Caco-2 (cell line): ENCODE results near the gene C8A. TPM values are rescaled to one million over a fixed set of nuclear protein-coding genes. Genes with fewer than 3 reads are reported as not detected.

Source experiments
- BruUV-seq: library from RNA; stranded (reverse); fragments of 400-500 nt; replicated peaks from 2 replicates; lab custom pipeline; 2021; lab: Mats Ljungman, UMichigan
- CTCF ChIA-PET: fragments of 300-600 bp; sonication (Branson Sonifier 250); formaldehyde crosslinking; loops from one replicate; lab custom pipeline; 2022; ENCODE audit warnings: antibody characterized with exemption; lab: Charles Lee
- POLR2A ChIA-PET: fragments of 300-600 bp; sonication (Branson Sonifier 250); formaldehyde crosslinking; loops from one replicate; lab custom pipeline; 2022; ENCODE audit warnings: antibody characterized with exemption; lab: Charles Lee
- DNase-seq, 2 experiments: peaks; one replicate each; pipeline versions ENCODE4 v3.0.0 to v3.0.0-alpha.2; 2020 to 2022
- H3K27me3 ChIP-seq: replicated peaks from 2 replicates; pipeline ENCODE4 v1.6.0; 2011; ENCODE audit warnings: low read length; ENCODE audit not compliant: control insufficient read depth, insufficient read depth
- H3K36me3 ChIP-seq: 2 replicates; pipeline ENCODE4 v1.5.1; 2011; ENCODE audit warnings: low read length; ENCODE audit not compliant: control insufficient read depth, insufficient read depth
- H3K4me1 ChIP-seq: fragments of 250-450 bp; sonication (Bioruptor Pico); 2 replicates; pipeline ENCODE4 v1.5.1; 2020; ENCODE audit warnings: mild to moderate bottlenecking
- H3K4me3 ChIP-seq: 2 replicates; pipeline ENCODE4 v1.5.1; 2011; ENCODE audit warnings: low read depth, mild to moderate bottlenecking, control low read depth, low read length
- H3K9me3 ChIP-seq: fragments of 250-450 bp; sonication (Bioruptor Pico); 2 replicates; pipeline ENCODE4 v1.5.1; 2020; ENCODE audit warnings: mild to moderate bottlenecking, moderate library complexity
- H3K27ac Mint-ChIP-seq: one replicate; pipeline ENCODE4 v1.8.0; 2022; ENCODE audit warnings: mixed read lengths; ENCODE audit not compliant: unreplicated experiment
- H3K27me3 Mint-ChIP-seq: one replicate; pipeline ENCODE4 v1.8.0; 2022; ENCODE audit warnings: mixed read lengths; ENCODE audit not compliant: insufficient read depth, unreplicated experiment
- H3K36me3 Mint-ChIP-seq: one replicate; pipeline ENCODE4 v1.8.0; 2022; ENCODE audit warnings: mild to moderate bottlenecking, mixed read lengths; ENCODE audit not compliant: insufficient read depth, unreplicated experiment
- H3K4me1 Mint-ChIP-seq: one replicate; pipeline ENCODE4 v1.8.0; 2022; ENCODE audit warnings: low read depth, mixed read lengths; ENCODE audit not compliant: unreplicated experiment
- H3K4me3 Mint-ChIP-seq: one replicate; pipeline ENCODE4 v1.8.0; 2022; ENCODE audit warnings: mild to moderate bottlenecking, moderate library complexity, mixed read lengths; ENCODE audit not compliant: unreplicated experiment
- H3K9me3 Mint-ChIP-seq: one replicate; pipeline ENCODE4 v1.8.0; 2022; ENCODE audit warnings: mixed read lengths; ENCODE audit not compliant: unreplicated experiment
- CTCF ChIP-seq, 2 experiments: fragments of 200-600 bp in 1 of 2; IDR thresholded peaks; 1 replicate in 1 of 2; 2 replicates in 1 of 2; pipeline versions ENCODE4 v1.5.1 to v1.8.0; 2011 to 2022; ENCODE audit warnings: antibody characterized with exemption in 1 of 2, control low read depth in 1 of 2, inconsistent platforms in 1 of 2, low read depth in 1 of 2, low read length in 1 of 2, mild to moderate bottlenecking in 1 of 2, moderate library complexity in 1 of 2; ENCODE audit not compliant: insufficient read depth in 1 of 2, severe bottlenecking in 1 of 2, unreplicated experiment in 1 of 2
- intact Hi-C: fragments of 100-400 bp; cut with micrococcal nuclease; formaldehyde crosslinking; loops from one replicate; pipeline ENCODE4 v1.10.0; 2022; ENCODE audit not compliant: unreplicated experiment
- total RNA-seq: library from RNA; stranded (reverse); gene quantifications from 2 replicates; pipeline ENCODE4 v1.2.3, GENCODE V29; 2022

C8A gene
- total RNA-seq, 1 experiment from 2014 or later, result not detected

GRCh38 chr1:56948403-56949023 is 93.9 kb downstream of the C8A start:
- no peak overlapping the region for H3K4me3 Mint-ChIP-seq
- intact Hi-C loops, result no loop called here
- ChIA-PET POLR2A (no interaction called here), CTCF (no interaction called here)
- no peak overlapping the region for H3K27ac Mint-ChIP-seq
- no peak overlapping the region for H3K4me3 ChIP-seq
- H3K36me3 ChIP-seq, result no peaks in the 10 kb centered on the region
- TF ChIP-seq CTCF (IDR thresholded peaks at IDR 0.05; ENCODE audit: insufficient read depth in 1 of 2, low read depth in 1 of 2, low read length in 1 of 2, severe bottlenecking in 1 of 2, unreplicated experiment in 1 of 2), result no peak
- H3K4me1 ChIP-seq, result no peaks in the 10 kb centered on the region
- H3K27me3 ChIP-seq, result no peaks in the 10 kb centered on the region
- H3K36me3 Mint-ChIP-seq, result no peaks in the 10 kb centered on the region
- no peaks in the 10 kb centered on the region for H3K27me3 Mint-ChIP-seq
- no peaks in the 10 kb centered on the region for H3K9me3 Mint-ChIP-seq
- no peaks in the 10 kb centered on the region for H3K9me3 ChIP-seq
- no TSS peak for BruUV-seq
- DNase-seq, result no peak
- H3K4me1 Mint-ChIP-seq, result no peaks in the 10 kb centered on the region

GRCh38 chr1:56952501-56952900 is 97.9 kb downstream of the C8A start:
- no peak for DNase-seq
- Mint-ChIP-seq H3K4me1 (peaks cover 1% of the 10 kb centered on the region), H3K27ac (no peak overlapping the region), H3K27me3 (no peaks in the 10 kb centered on the region), H3K36me3 (no peaks in the 10 kb centered on the region), H3K4me3 (no peak overlapping the region), H3K9me3 (no peaks in the 10 kb centered on the region)
- Histone ChIP-seq H3K4me1 (peaks cover 4% of the 10 kb centered on the region; the same call in 1 of the 2 replicates), H3K36me3 (no peaks in the 10 kb centered on the region), H3K4me3 (no peak overlapping the region), H3K9me3 (no peaks in the 10 kb centered on the region), H3K27me3 (no peaks in the 10 kb centered on the region)
- ChIA-PET POLR2A (no interaction called here), CTCF (no interaction called here)
- BruUV-seq, result no TSS peak
- intact Hi-C loops, result no loop called here
- TF ChIP-seq CTCF (IDR thresholded peaks at IDR 0.05; ENCODE audit: insufficient read depth in 1 of 2, low read depth in 1 of 2, low read length in 1 of 2, severe bottlenecking in 1 of 2, unreplicated experiment in 1 of 2), result no peak

- intact Hi-C loops, result no loop called here
- H3K9me3 ChIP-seq, result no peaks in the 10 kb centered on the region
Measured at GRCh38 chr1:56953386-56953785, 98.8 kb downstream of the C8A start.

More at GRCh38 chr1:56953386-56953785, 98.8 kb downstream of the C8A start:
- no peak for TF ChIP-seq CTCF (IDR thresholded peaks at IDR 0.05; ENCODE audit: insufficient read depth in 1 of 2, low read depth in 1 of 2, low read length in 1 of 2, severe bottlenecking in 1 of 2, unreplicated experiment in 1 of 2)
- H3K4me3 ChIP-seq, result no peak overlapping the region
- H3K27me3 ChIP-seq, result no peaks in the 10 kb centered on the region
- H3K4me3 Mint-ChIP-seq, result no peak overlapping the region
- H3K9me3 Mint-ChIP-seq, result no peaks in the 10 kb centered on the region
- H3K4me1 Mint-ChIP-seq, result peaks cover 10% of the 10 kb centered on the region
- no peaks in the 10 kb centered on the region for H3K36me3 Mint-ChIP-seq
- ChIA-PET CTCF (no interaction called here), POLR2A (no interaction called here)
- no peak for DNase-seq
- no peaks in the 10 kb centered on the region for H3K36me3 ChIP-seq
- H3K27ac Mint-ChIP-seq, result no peak overlapping the region
- H3K4me1 ChIP-seq, result peaks cover 13% of the 10 kb centered on the region; the same call in 1 of the 2 replicates
- H3K27me3 Mint-ChIP-seq, result no peaks in the 10 kb centered on the region
- no TSS peak for BruUV-seq
